ENCODE data around the gene SEC14L2.
A peak's percentile ranks its signal among the peaks of the same experiment; 100 is the strongest.

The SEC14L2 gene

DNA sequence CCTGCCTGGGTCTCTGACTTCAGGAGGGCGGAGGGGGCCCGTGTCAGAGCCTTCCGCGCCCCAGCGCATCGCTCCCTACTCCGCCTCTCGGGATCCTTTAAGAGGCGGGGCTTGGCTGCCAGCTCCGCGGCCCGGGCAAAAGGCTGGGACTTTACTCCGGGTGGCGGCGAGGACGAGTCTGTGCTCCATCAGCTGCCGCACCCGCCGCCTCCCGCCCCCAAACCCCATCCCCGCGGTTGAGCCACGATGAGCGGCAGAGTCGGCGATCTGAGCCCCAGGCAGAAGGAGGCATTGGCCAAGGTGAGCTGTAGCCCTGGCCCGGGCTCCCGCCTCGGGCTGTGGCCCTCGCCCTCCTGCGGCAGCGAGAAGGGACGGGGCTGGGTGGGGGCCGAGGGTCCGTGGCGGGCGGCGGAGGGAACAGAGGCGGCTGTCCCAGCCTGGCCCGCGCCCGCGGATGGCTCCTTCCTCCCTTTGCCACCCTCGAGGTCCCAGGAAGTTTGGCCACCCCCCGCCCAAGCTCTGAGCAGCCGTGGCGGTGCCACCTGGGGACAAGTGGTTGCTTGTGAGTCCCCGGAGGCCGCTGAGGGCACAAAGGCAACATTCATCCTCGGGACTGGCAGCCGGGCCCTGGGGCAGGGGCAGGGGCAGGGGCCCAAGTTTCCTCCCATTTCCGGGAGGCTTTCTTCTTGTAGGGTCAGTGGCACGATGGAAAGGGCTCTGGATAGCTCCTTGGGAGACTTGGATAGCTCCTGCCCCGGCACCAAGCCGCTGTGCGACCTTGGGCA is at the start of gene SEC14L2:
Gene SEC14L2, plus strand, starts transcription at position 148 of the 785 bp plus-strand sequence. Its CDS starts 99 bp downstream, at position 247.
- ChIA-PET CTCF (interaction anchor here (0.8 to 2.7 kb wide), 5 partner anchors 9 to 134 kb away, joined by 4 to 15 read pairs (median 7); partner anchors contain the start of gene RNF215), POLR2A (interaction anchor here (0.8 to 7.9 kb wide), 9 partner anchors 9 to 109 kb away, joined by 3 to 85 read pairs (median 6); partner anchors contain the start of genes CASTOR1, CCDC157, MTFP1 and SF3A1)
- DNase-seq (ENCODE audit: extremely low spot score): peak; percentile 74
- 0 out of 2 replicates have a peak, but pooled peaks have one; percentile 43 for TF ChIP-seq L3MBTL2 (conservative IDR thresholded peaks at IDR 0.05)
- no peak for TF ChIP-seq SUZ12 (IDR thresholded peaks at IDR 0.05)
- no peak for TF ChIP-seq FOXM1 (IDR thresholded peaks at IDR 0.05; ENCODE audit: borderline replicate concordance)

DNA sequence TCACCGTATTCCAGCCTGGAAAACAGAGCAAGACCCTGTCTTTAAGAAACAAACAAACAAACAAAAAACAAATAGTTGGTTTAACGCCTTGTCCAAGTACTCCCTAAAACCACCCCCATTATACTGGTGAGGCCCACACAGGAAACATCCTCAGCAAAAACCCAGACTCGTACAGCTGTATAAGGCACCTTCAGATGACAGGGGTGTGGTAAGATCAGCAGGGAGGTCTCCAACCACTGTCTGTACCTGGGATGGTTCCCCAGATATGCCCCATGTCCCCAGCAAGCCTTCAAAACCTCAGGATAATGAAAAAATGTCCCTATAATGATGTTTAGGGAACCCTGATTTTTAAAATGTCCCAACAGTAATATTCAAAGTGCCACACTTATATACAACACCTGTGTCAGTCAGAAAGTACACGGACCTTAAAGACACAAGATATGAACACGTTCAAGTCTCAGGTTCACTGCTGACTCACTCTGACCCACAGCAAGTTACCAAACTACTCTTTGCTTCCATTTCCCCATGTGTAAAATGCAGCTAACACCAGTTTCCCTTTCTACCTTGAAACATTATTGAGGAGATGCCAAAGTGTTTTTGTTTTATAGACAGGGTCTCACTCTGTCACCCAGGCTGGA is 49.4 kb upstream of the SEC14L2 start:
- TF ChIP-seq FOXM1 (IDR thresholded peaks at IDR 0.05; ENCODE audit: borderline replicate concordance) (no peak), ARNT (IDR thresholded peaks at IDR 0.05) (no peak), SUZ12 (IDR thresholded peaks at IDR 0.05) (no peak), TARDBP (IDR thresholded peaks at IDR 0.05) (no peak), SP1 (IDR thresholded peaks at IDR 0.05) (no peak), ZNF384 (IDR thresholded peaks at IDR 0.05) (no peak), ELF4 (IDR thresholded peaks at IDR 0.05) (no peak), CTBP1 (IDR thresholded peaks at IDR 0.05; ENCODE audit: borderline replicate concordance) (no peak), HDGF (IDR thresholded peaks at IDR 0.05; ENCODE audit: borderline replicate concordance) (no peak), L3MBTL2 (conservative IDR thresholded peaks at IDR 0.05) (no peak), LEF1 (IDR thresholded peaks at IDR 0.05; ENCODE audit: borderline replicate concordance) (no peak), FOXA1 (IDR thresholded peaks at IDR 0.05) (no peak), BHLHE40 (IDR thresholded peaks at IDR 0.05; ENCODE audit: borderline replicate concordance) (no peak), NFRKB (IDR thresholded peaks at IDR 0.05) (no peak), FOXK2 (IDR thresholded peaks at IDR 0.05) (no peak)
- TF ChIP-seq, protein P1, sequence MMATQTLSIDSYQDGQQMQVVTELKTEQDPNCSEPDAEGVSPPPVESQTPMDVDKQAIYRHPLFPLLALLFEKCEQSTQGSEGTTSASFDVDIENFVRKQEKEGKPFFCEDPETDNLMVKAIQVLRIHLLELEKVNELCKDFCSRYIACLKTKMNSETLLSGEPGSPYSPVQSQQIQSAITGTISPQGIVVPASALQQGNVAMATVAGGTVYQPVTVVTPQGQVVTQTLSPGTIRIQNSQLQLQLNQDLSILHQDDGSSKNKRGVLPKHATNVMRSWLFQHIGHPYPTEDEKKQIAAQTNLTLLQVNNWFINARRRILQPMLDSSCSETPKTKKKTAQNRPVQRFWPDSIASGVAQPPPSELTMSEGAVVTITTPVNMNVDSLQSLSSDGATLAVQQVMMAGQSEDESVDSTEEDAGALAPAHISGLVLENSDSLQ (IDR thresholded peaks at IDR 0.05): no peak
- ChIA-PET POLR2A (interaction anchor here (2.0 kb wide), 1 partner anchor 9 kb away, joined by 6 read pairs; the partner anchor contains the start of genes CCDC157 and SF3A1), CTCF (no interaction called here)
- no peak for DNase-seq (ENCODE audit: extremely low spot score)

DNA sequence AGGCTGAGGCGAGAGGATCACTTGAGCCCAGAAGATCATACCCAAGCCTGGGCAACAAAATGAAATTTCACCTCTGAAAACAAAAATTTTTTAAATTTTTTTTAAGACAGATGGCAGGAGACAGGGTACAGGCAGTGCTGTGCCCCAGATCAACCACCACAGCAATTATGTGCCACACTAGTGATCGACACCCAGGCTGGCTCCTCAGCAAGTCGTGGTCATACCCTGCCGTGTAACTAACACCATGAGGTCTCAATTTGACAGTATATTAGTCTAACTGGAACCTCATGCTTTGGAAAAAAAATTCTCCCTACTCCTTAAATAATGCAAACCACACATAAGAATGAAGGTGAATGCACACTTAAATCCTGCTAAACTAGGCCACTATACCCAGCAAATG is 48.4 kb upstream of the SEC14L2 start:
- DNase-seq (ENCODE audit: extremely low spot score): no peak
- no peak for TF ChIP-seq ARNT (IDR thresholded peaks at IDR 0.05)
- TF ChIP-seq L3MBTL2 (conservative IDR thresholded peaks at IDR 0.05): no peak
- TF ChIP-seq FOXA1 (IDR thresholded peaks at IDR 0.05): no peak
- TF ChIP-seq BHLHE40 (IDR thresholded peaks at IDR 0.05; ENCODE audit: borderline replicate concordance): no peak
- no peak for TF ChIP-seq FOXM1 (IDR thresholded peaks at IDR 0.05; ENCODE audit: borderline replicate concordance)
- TF ChIP-seq ZNF384 (IDR thresholded peaks at IDR 0.05): no peak
- no peak for TF ChIP-seq ELF4 (IDR thresholded peaks at IDR 0.05)
- no peak for TF ChIP-seq CTBP1 (IDR thresholded peaks at IDR 0.05; ENCODE audit: borderline replicate concordance)
- TF ChIP-seq, protein P1 (IDR thresholded peaks at IDR 0.05): no peak
- no peak for TF ChIP-seq NFRKB (IDR thresholded peaks at IDR 0.05)
- no peak for TF ChIP-seq LEF1 (IDR thresholded peaks at IDR 0.05; ENCODE audit: borderline replicate concordance)
- TF ChIP-seq HDGF (IDR thresholded peaks at IDR 0.05; ENCODE audit: borderline replicate concordance): no peak
- no peak for TF ChIP-seq SUZ12 (IDR thresholded peaks at IDR 0.05)
- TF ChIP-seq TARDBP (IDR thresholded peaks at IDR 0.05): no peak
- TF ChIP-seq FOXK2 (IDR thresholded peaks at IDR 0.05): no peak
- TF ChIP-seq SP1 (IDR thresholded peaks at IDR 0.05): no peak
- ChIA-PET POLR2A (interaction anchor here (1.7 to 2.0 kb wide), 2 partner anchors 8 to 60 kb away, joined by 4 to 6 read pairs; partner anchors contain the start of genes CCDC157 and SF3A1), CTCF (no interaction called here)

GRCh38 chr22:30348809-30349208 is 48.0 kb upstream of the SEC14L2 start:
- CTCF ChIA-PET: no interaction called here
- TF ChIP-seq NFRKB (IDR thresholded peaks at IDR 0.05) (no peak), HDGF (IDR thresholded peaks at IDR 0.05; ENCODE audit: borderline replicate concordance) (no peak), CTBP1 (IDR thresholded peaks at IDR 0.05; ENCODE audit: borderline replicate concordance) (no peak), FOXA1 (IDR thresholded peaks at IDR 0.05) (no peak), LEF1 (IDR thresholded peaks at IDR 0.05; ENCODE audit: borderline replicate concordance) (no peak)
- DNase-seq (ENCODE audit: extremely low spot score): no peak
- POLR2A ChIA-PET: interaction anchor here (1.7 to 2.0 kb wide), 2 partner anchors 8 to 61 kb away, joined by 4 to 6 read pairs; partner anchors contain the start of genes CCDC157 and SF3A1

DNA sequence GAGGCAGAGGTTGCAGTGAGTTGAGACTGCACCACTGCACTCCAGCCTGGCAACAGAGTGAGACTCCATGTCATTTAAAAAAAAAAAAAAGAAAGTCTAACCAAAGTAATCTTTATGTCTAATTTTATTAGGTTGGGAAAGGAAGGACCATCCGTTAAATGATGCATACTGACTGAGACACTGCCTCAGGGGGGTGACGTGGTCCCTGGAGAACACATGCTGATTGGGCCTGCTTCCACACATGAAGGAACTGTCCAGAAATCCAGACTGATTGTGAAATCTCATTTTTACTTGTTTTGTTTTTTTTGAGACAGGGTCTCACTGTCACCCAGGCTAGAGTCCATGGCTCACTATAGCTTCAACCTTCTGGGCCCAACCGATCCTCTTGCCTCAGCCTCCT is 45.6 kb upstream of the SEC14L2 start:
- TF ChIP-seq HDGF (IDR thresholded peaks at IDR 0.05; ENCODE audit: borderline replicate concordance) (no peak), FOXM1 (IDR thresholded peaks at IDR 0.05; ENCODE audit: borderline replicate concordance) (no peak), FOXK2 (IDR thresholded peaks at IDR 0.05) (no peak), BHLHE40 (IDR thresholded peaks at IDR 0.05; ENCODE audit: borderline replicate concordance) (no peak), ELF4 (IDR thresholded peaks at IDR 0.05) (no peak), TARDBP (IDR thresholded peaks at IDR 0.05) (no peak), CTBP1 (IDR thresholded peaks at IDR 0.05; ENCODE audit: borderline replicate concordance) (no peak), LEF1 (IDR thresholded peaks at IDR 0.05; ENCODE audit: borderline replicate concordance) (no peak), SUZ12 (IDR thresholded peaks at IDR 0.05) (no peak)
- TF ChIP-seq, protein P1 (IDR thresholded peaks at IDR 0.05): no peak
- no peak for DNase-seq (ENCODE audit: extremely low spot score)
- ChIA-PET CTCF (no interaction called here), POLR2A (no interaction called here)

Data from HEK293T (cell line).